HL-60 (cell line): ENCODE results near the gene SOX21.

Experiments used
- CTCF ChIP-seq: IDR thresholded peaks from one replicate; pipeline ENCODE4 v1.5.1; 2011; ENCODE audit warnings: low read length, control low read depth, inconsistent platforms; ENCODE audit not compliant: insufficient read depth
- POLR2AphosphoS5 ChIP-seq: IDR thresholded peaks from 2 replicates; pipeline ENCODE4 v1.6.1; 2012; ENCODE audit warnings: low read depth
- REST ChIP-seq: IDR thresholded peaks from 2 replicates; pipeline ENCODE4 v1.6.1; 2012; ENCODE audit warnings: low read depth; ENCODE audit not compliant: insufficient replicate concordance
- SPI1 ChIP-seq: IDR thresholded peaks from 2 replicates; pipeline ENCODE4 v1.6.1; 2012; ENCODE audit warnings: low read depth, mild to moderate bottlenecking, borderline replicate concordance

- no peak for TF ChIP-seq CTCF
- no peak for TF ChIP-seq POLR2AphosphoS5
- TF ChIP-seq REST, result no peak
- no peak for TF ChIP-seq SPI1
Measured at GRCh38 chr13:94709001-94709834, 3.1 kb downstream of the SOX21 start.
